Neural cell (in vitro differentiated cells): ENCODE results near the gene NRF1. TPM values are rescaled to one million over a fixed set of nuclear protein-coding genes. Genes with fewer than 3 reads are reported as not detected.
A peak's percentile ranks its signal among the peaks of the same experiment; 100 is the strongest.

Source experiments
- H2AFZ ChIP-seq: fragments of 200-600, 300-800 bp; sonication (generic), shearing (Covaris generic); 2 replicates; pipeline ENCODE4 v1.6.0; 2014; ENCODE audit warnings: low read depth, mild to moderate bottlenecking, antibody characterized with exemption, low read length, moderate library complexity
- H3F3A ChIP-seq: fragments of 200-600 bp; shearing (Covaris generic); 2 replicates; pipeline ENCODE4 v1.6.1; 2016; ENCODE audit warnings: mild to moderate bottlenecking, moderate library complexity, mixed read lengths, antibody characterized with exemption, low read length; ENCODE audit not compliant: insufficient read depth, poor library complexity, severe bottlenecking
- H3K27ac ChIP-seq: fragments of 200-600, 300-800 bp; sonication (generic), shearing (Covaris generic); 2 replicates; pipeline ENCODE4 v1.5.1; 2014; ENCODE audit warnings: mild to moderate bottlenecking, low read length, moderate library complexity
- H3K27me3 ChIP-seq: fragments of 300-800, 200-600 bp; sonication (generic), shearing (Covaris generic); 2 replicates; pipeline ENCODE4 v1.6.0; 2014; ENCODE audit warnings: mild to moderate bottlenecking, low read depth, low read length, moderate library complexity; ENCODE audit not compliant: insufficient read depth
- H3K36me3 ChIP-seq: fragments of 300-800, 200-600 bp; sonication (generic), shearing (Covaris generic); 2 replicates; pipeline ENCODE4 v1.5.1; 2014; ENCODE audit warnings: mild to moderate bottlenecking, antibody characterized with exemption, low read length, moderate library complexity; ENCODE audit not compliant: insufficient read depth
- H3K4me2 ChIP-seq: fragments of 300-800, 200-600 bp; sonication (generic), shearing (Covaris generic); 2 replicates; pipeline ENCODE4 v1.6.0; 2014; ENCODE audit warnings: mild to moderate bottlenecking, low read length
- H3K4me3 ChIP-seq: fragments of 300-800, 200-600 bp; sonication (generic), shearing (Covaris generic); 2 replicates; pipeline ENCODE4 v1.5.1; 2014; ENCODE audit warnings: mild to moderate bottlenecking, low read length, moderate library complexity
- H3K79me2 ChIP-seq: fragments of 200-600 bp; shearing (Covaris generic); replicated peaks from 2 replicates; pipeline ENCODE4 v1.6.0; 2014; ENCODE audit warnings: mild to moderate bottlenecking, low read length, moderate library complexity; ENCODE audit not compliant: insufficient read depth
- H3K9ac ChIP-seq: fragments of 300-800, 200-600 bp; sonication (generic), shearing (Covaris generic); 2 replicates; pipeline ENCODE4 v1.6.1; 2016; ENCODE audit warnings: mild to moderate bottlenecking, low read length, mixed read lengths
- H3K9me2 ChIP-seq: fragments of 200-600 bp; shearing (Covaris generic); 2 replicates; pipeline ENCODE4 v1.6.1; 2016; ENCODE audit warnings: mild to moderate bottlenecking, low read length, mixed read lengths; ENCODE audit not compliant: insufficient read depth
- H3K9me3 ChIP-seq: fragments of 200-600, 300-800 bp; sonication (generic), shearing (Covaris generic); 2 replicates; pipeline ENCODE4 v1.6.1; 2016; ENCODE audit warnings: mild to moderate bottlenecking, mixed run types, low read length, moderate library complexity, mixed read lengths
- H4K20me1 ChIP-seq: fragments of 200-600 bp; shearing (Covaris generic); 2 replicates; pipeline ENCODE4 v1.6.1; 2016; ENCODE audit warnings: mild to moderate bottlenecking, mixed run types; ENCODE audit not compliant: insufficient read depth
- EP300 ChIP-seq: fragments of 450-650 bp; conservative IDR thresholded peaks from 2 replicates; pipeline ENCODE4 v1.6.1; 2014; ENCODE audit warnings: antibody characterized with exemption, mild to moderate bottlenecking, moderate library complexity; ENCODE audit not compliant: poor library complexity, severe bottlenecking
- EZH2 ChIP-seq: fragments of 200-600, 300-800 bp; shearing (Covaris generic), sonication (generic); IDR thresholded peaks from 2 replicates; pipeline ENCODE4 v1.6.1; 2014; ENCODE audit warnings: antibody characterized with exemption, low read length, borderline replicate concordance, mild to moderate bottlenecking; ENCODE audit not compliant: insufficient read depth, poor library complexity, severe bottlenecking
- MXI1 ChIP-seq: fragments of 450-650 bp; conservative IDR thresholded peaks from 2 replicates; pipeline ENCODE4 v1.6.1; 2014; ENCODE audit warnings: antibody characterized with exemption, mild to moderate bottlenecking; ENCODE audit not compliant: poor library complexity, severe bottlenecking
- RAD21 ChIP-seq: fragments of 450-650 bp; conservative IDR thresholded peaks from 2 replicates; pipeline ENCODE4 v1.6.1; 2014; ENCODE audit warnings: antibody characterized with exemption, mild to moderate bottlenecking, moderate library complexity
- REST ChIP-seq: IDR thresholded peaks from 2 replicates; pipeline ENCODE4 v1.6.1; 2012; ENCODE audit warnings: borderline replicate concordance
- SMC3 ChIP-seq: fragments of 450-650 bp; conservative IDR thresholded peaks from 2 replicates; pipeline ENCODE4 v1.6.1; 2014; ENCODE audit warnings: antibody characterized with exemption, mild to moderate bottlenecking, moderate library complexity; ENCODE audit not compliant: poor library complexity
- polyA plus RNA-seq: library from polyadenylated mRNA; depleted of rRNA; stranded (reverse); fragments of >200 nt; gene quantifications from 2 replicates; pipeline ENCODE4 v1.2.3, GENCODE V29; 2014

Gene NRF1
- polyA plus RNA-seq, 1 donor from 2014 or later: 13.2 TPM

GRCh38 chr7:129739427-129739826 lies 127.9 kb downstream of the NRF1 start:
- no peaks in the 10 kb centered on the region for H3K9me2 ChIP-seq
- H3K9ac ChIP-seq: no peak overlapping the region
- H3K27me3 ChIP-seq: no peaks in the 10 kb centered on the region
- H3K9me3 ChIP-seq: no peaks in the 10 kb centered on the region
- H3K27ac ChIP-seq: peak overlapping the region; percentile 30
- TF ChIP-seq REST: no peak
- TF ChIP-seq MXI1: peak; percentile 38
- no peak for TF ChIP-seq RAD21
- TF ChIP-seq EP300: no peak
- no peak for TF ChIP-seq EZH2
- H3K79me2 ChIP-seq: no peaks in the 10 kb centered on the region
- no peak overlapping the region for H2AFZ ChIP-seq
- H4K20me1 ChIP-seq: no peaks in the 10 kb centered on the region
- H3F3A ChIP-seq: no peaks in the 10 kb centered on the region
- no peak overlapping the region for H3K4me2 ChIP-seq
- H3K4me3 ChIP-seq: no peak overlapping the region
- H3K36me3 ChIP-seq: no peaks in the 10 kb centered on the region

- no peak overlapping the region for H3K9ac ChIP-seq
- H2AFZ ChIP-seq: no peak overlapping the region
- H3K27me3 ChIP-seq: no peaks in the 10 kb centered on the region
- H3K9me2 ChIP-seq: no peaks in the 10 kb centered on the region
- H3F3A ChIP-seq: no peaks in the 10 kb centered on the region
- no peaks in the 10 kb centered on the region for H3K9me3 ChIP-seq
- H3K4me3 ChIP-seq: no peak overlapping the region
- H3K4me2 ChIP-seq: no peak overlapping the region
- H3K79me2 ChIP-seq: no peaks in the 10 kb centered on the region
- no peaks in the 10 kb centered on the region for H4K20me1 ChIP-seq
- H3K36me3 ChIP-seq: no peaks in the 10 kb centered on the region
- no peak overlapping the region for H3K27ac ChIP-seq
- no peak for TF ChIP-seq EZH2
Observed at GRCh38 chr7:129740574-129741410, 129.3 kb downstream of the NRF1 start.

- H3K36me3 ChIP-seq: no peaks in the 10 kb centered on the region
- no peaks in the 10 kb centered on the region for H3K9me3 ChIP-seq
- H3K9me2 ChIP-seq: no peaks in the 10 kb centered on the region
- no peak for TF ChIP-seq RAD21
- TF ChIP-seq SMC3: no peak
- no peak for TF ChIP-seq REST
- no peak for TF ChIP-seq MXI1
- H3K27me3 ChIP-seq: no peaks in the 10 kb centered on the region
- H3K79me2 ChIP-seq: no peaks in the 10 kb centered on the region
- no peaks in the 10 kb centered on the region for H4K20me1 ChIP-seq
- H3K9ac ChIP-seq: no peak overlapping the region
- H3K4me2 ChIP-seq: no peak overlapping the region
- H3F3A ChIP-seq: no peaks in the 10 kb centered on the region
- H3K27ac ChIP-seq: peak overlapping the region; percentile 26
- H2AFZ ChIP-seq: no peak overlapping the region
- H3K4me3 ChIP-seq: no peak overlapping the region
Observed at GRCh38 chr7:129741743-129742213, 130.3 kb downstream of the NRF1 start.
